K562 (cell line): ENCODE data around the gene MICAL2. TPM values are rescaled to one million over a fixed set of nuclear protein-coding genes. Genes with fewer than 3 reads are reported as not detected.
A peak's percentile ranks its signal among the peaks of the same experiment; 100 is the strongest.

Source experiments
- ATAC-seq: fragments of 200-7000 bp; cut with Tn5 transposase; 3 replicates; pipeline ENCODE4 v1.9.1; 2020; ENCODE audit warnings: moderate library complexity
- BruUV-seq: library from RNA; stranded (reverse); fragments of 400-500 nt; replicated peaks from 2 replicates; lab custom pipeline; 2021; lab: Mats Ljungman, UMichigan
- CTCF ChIA-PET: fragments of 300-600 bp; formaldehyde crosslinking; extraction: SDS; loops from one replicate; lab custom pipeline; 2021; ENCODE audit warnings: low intra/inter-chr PET ratio; lab: Yijun Ruan, JAX
- POLR2A ChIA-PET: fragments of 300-600, 350-650 bp; sonication (Branson Sonifier 250); formaldehyde crosslinking; extraction: SDS; loops from one replicate; lab custom pipeline; 2021; ENCODE audit warnings: antibody characterized with exemption, inconsistent platforms; lab: Yijun Ruan, JAX
- DNase-seq, 4 experiments: peaks; one replicate each; pipeline versions ENCODE4 v3.0.0 to v3.0.0-alpha.2; 2011 to 2018; ENCODE audit warnings: low spot score in 3 of 4, mixed read lengths in 3 of 4; ENCODE audit errors: extremely low read depth in 1 of 4
- FAIRE-seq: peaks from 2 replicates; lab custom pipeline; 2011; peaks lifted over from hg19 to GRCh38; lab: Jason Lieb, UNC
- H2AFZ ChIP-seq: 2 replicates; pipeline ENCODE4 v1.6.0; 2011; ENCODE audit warnings: low read depth, low read length, control low read depth, inconsistent platforms
- H3K27ac ChIP-seq: fragments of 200-600 bp; 3 replicates; pipeline ENCODE4 v1.8.0; 2011; ENCODE audit warnings: low read depth, mild to moderate bottlenecking, control low read depth, inconsistent platforms, low read length, moderate library complexity, mixed read lengths; ENCODE audit errors: extremely low read depth
- H3K27me3 ChIP-seq, 2 experiments: fragments of 300-600 bp in 1 of 2; 2 replicates in 1 of 2; 3 replicates in 1 of 2; pipeline versions ENCODE4 v1.6.0 to v1.8.0; 2011; ENCODE audit warnings: inconsistent platforms in 2 of 2, low read length in 2 of 2, mild to moderate bottlenecking in 1 of 2, mixed read lengths in 1 of 2, moderate library complexity in 1 of 2; ENCODE audit not compliant: control insufficient read depth in 2 of 2, insufficient read depth in 2 of 2
- H3K36me3 ChIP-seq: fragments of 300-600 bp; 3 replicates; pipeline ENCODE4 v1.8.0; 2011; ENCODE audit warnings: mild to moderate bottlenecking, low read length, inconsistent platforms; ENCODE audit not compliant: control insufficient read depth, insufficient read depth
- H3K4me1 ChIP-seq, 2 experiments: fragments of 200-600 bp in 1 of 2; replicated peaks in 1 of 2; 2 replicates in 1 of 2; 3 replicates in 1 of 2; pipeline versions ENCODE4 v1.5.1 to v1.8.0; 2011; ENCODE audit warnings: inconsistent platforms in 2 of 2, low read length in 2 of 2, mild to moderate bottlenecking in 1 of 2, mixed read lengths in 1 of 2, moderate library complexity in 1 of 2; ENCODE audit not compliant: control insufficient read depth in 2 of 2, insufficient read depth in 2 of 2
- H3K4me2 ChIP-seq: 2 replicates; pipeline ENCODE4 v1.6.1; 2011; ENCODE audit warnings: low read length, control low read depth, inconsistent platforms, mixed read lengths; ENCODE audit not compliant: insufficient read depth
- H3K4me3 ChIP-seq: fragments of 200-600 bp; sonication (generic), shearing (Covaris generic); 2 replicates; pipeline ENCODE4 v1.5.1; 2016; ENCODE audit warnings: control low read depth, inconsistent platforms
- H3K79me2 ChIP-seq: fragments of 200-600 bp; 3 replicates; pipeline ENCODE4 v1.8.0; 2011; ENCODE audit warnings: low read length, inconsistent platforms; ENCODE audit not compliant: control insufficient read depth, insufficient read depth
- H3K9ac ChIP-seq, 2 experiments: 2 replicates each; pipeline versions ENCODE4 v1.6.0 to v1.6.1; 2011; ENCODE audit warnings: low read depth in 2 of 2, low read length in 2 of 2, control low read depth in 1 of 2, inconsistent platforms in 1 of 2, mild to moderate bottlenecking in 1 of 2, mixed read lengths in 1 of 2; ENCODE audit not compliant: insufficient read depth in 1 of 2
- H3K9me1 ChIP-seq: one replicate; pipeline ENCODE4 v1.6.0; 2011; ENCODE audit warnings: inconsistent platforms, mild to moderate bottlenecking, low read length, moderate library complexity; ENCODE audit not compliant: control insufficient read depth, insufficient read depth
- H3K9me3 ChIP-seq: replicated peaks from 2 replicates; pipeline ENCODE4 v1.5.1; 2011; ENCODE audit warnings: low read depth, low read length, inconsistent platforms; ENCODE audit not compliant: control insufficient read depth, insufficient read depth
- H4K20me1 ChIP-seq: replicated peaks from 2 replicates; pipeline ENCODE4 v1.6.1; 2011; ENCODE audit warnings: low read length, inconsistent platforms, mixed read lengths; ENCODE audit not compliant: control insufficient read depth, insufficient read depth
- CEBPG ChIP-seq, 3 experiments: fragments of 200-800 bp in 1 of 3; sonication (Bioruptor generic) in 1 of 3; sonication (generic) in 1 of 3; formaldehyde crosslinking in 1 of 3; IDR thresholded peaks in 2 of 3; conservative IDR thresholded peaks in 1 of 3; 2 replicates each; pipeline versions ENCODE4 v1.6.1 to v1.8.0; 2016 to 2022; ENCODE audit warnings: missing compliant biosample characterization in 2 of 3, missing genetic modification characterization in 2 of 3, mild to moderate bottlenecking in 1 of 3, missing genetic modification reagents in 1 of 3
- CGGBP1 ChIP-seq: fragments of 250-450 bp; sonication (Bioruptor Pico); IDR thresholded peaks from 2 replicates; pipeline ENCODE4 v1.9.0; 2021; ENCODE audit warnings: mild to moderate bottlenecking
- FOXJ3 ChIP-seq: sonication (generic); formaldehyde crosslinking; IDR thresholded peaks from 2 replicates; pipeline ENCODE4 v1.4.0; 2020; ENCODE audit warnings: mild to moderate bottlenecking, missing genetic modification reagents
- MCM5 ChIP-seq: fragments of 450-650 bp; IDR thresholded peaks from 2 replicates; pipeline ENCODE4 v1.6.1; 2016; ENCODE audit warnings: low read depth
- NFATC3 ChIP-seq: fragments of 450-650 bp; IDR thresholded peaks from 2 replicates; pipeline ENCODE4 v1.6.1; 2017; ENCODE audit warnings: mild to moderate bottlenecking
- POLR3G ChIP-seq: IDR thresholded peaks from 2 replicates; pipeline ENCODE4 v1.6.1; 2011; ENCODE audit not compliant: insufficient read length, insufficient replicate concordance; ENCODE audit errors: extremely low read depth
- RBM14 ChIP-seq: fragments of 200-400 bp; formaldehyde crosslinking; IDR thresholded peaks from 2 replicates; pipeline ENCODE4 v1.6.1; 2018; ENCODE audit warnings: low read depth, mild to moderate bottlenecking, low read length, moderate library complexity, borderline replicate concordance; ENCODE audit not compliant: insufficient read depth
- SAFB2 ChIP-seq: fragments of 200-400 bp; formaldehyde crosslinking; IDR thresholded peaks from 2 replicates; pipeline ENCODE4 v1.6.1; 2018; ENCODE audit warnings: borderline replicate concordance, low read length, low read depth, moderate library complexity; ENCODE audit not compliant: severe bottlenecking
- SOX6 ChIP-seq: fragments of 450-650 bp; IDR thresholded peaks from 2 replicates; pipeline ENCODE4 v1.6.1; 2014; ENCODE audit warnings: mild to moderate bottlenecking
- SRSF3 ChIP-seq: fragments of 200-400 bp; formaldehyde crosslinking; IDR thresholded peaks from 2 replicates; pipeline ENCODE4 v1.6.1; 2016; ENCODE audit warnings: mild to moderate bottlenecking, low read length, moderate library complexity; ENCODE audit not compliant: insufficient read depth
- ZNF274 ChIP-seq: IDR thresholded peaks from 2 replicates; pipeline ENCODE4 v1.6.1; 2011; ENCODE audit warnings: low read depth, mild to moderate bottlenecking, low read length, moderate library complexity, borderline replicate concordance
- WGBS: fragments of 100-300 bp; shearing (Covaris generic); methylation state at CpG from one replicate; pipeline ENCODE4 v1.1.6; 2016; ENCODE audit warnings: low coverage, mixed read lengths; ENCODE audit not compliant: insufficient coverage; ENCODE audit errors: missing lambda C conversion rate; 5-methylcytosine and 5-hydroxymethylcytosine counted together
- in situ Hi-C: fragments of 300-500 bp; cut with MboI; formaldehyde crosslinking; loops from 4 replicates; pipeline ENCODE4 v1.15.0; 2018; ENCODE audit warnings: inconsistent platforms, mixed read lengths
- intact Hi-C: fragments of 100-400 bp; cut with micrococcal nuclease; formaldehyde crosslinking; loops from 2 replicates; pipeline ENCODE4 v1.14.2; 2022
- polyA plus RNA-seq, 8 experiments: library from polyadenylated mRNA; depleted of rRNA in 4 of 8; stranded (reverse) in 5 of 8; unstranded in 3 of 8; fragments of >200 nt; fragmentation: Nextera tagmentation in 2 of 8; fragmentation: Illumina TruSeq in 1 of 8; extraction: Ambion mirVana in 2 of 8; extraction: Trizol in 1 of 8; gene quantifications; 2 replicates each; pipeline versions ENCODE4 v1.2.1 to v1.2.3, GENCODE V29; 2011 to 2014; ENCODE audit warnings: inconsistent platforms in 1 of 8, missing spikeins in 1 of 8
- total RNA-seq, 7 experiments: library from RNA; depleted of rRNA in 6 of 7; stranded (reverse); fragments of >200 nt in 6 of 7; fragmentation: Illumina TruSeq in 2 of 7; extraction: Trizol in 2 of 7; gene quantifications; 2 replicates each; pipeline versions ENCODE4 v1.2.1 to v1.2.3, GENCODE V29; 2011 to 2021; ENCODE audit warnings: low replicate concordance in 1 of 7
- TF ChIP-seq, protein P1 (sequence below): fragments of 250-450 bp; sonication (Bioruptor Pico); IDR thresholded peaks from 2 replicates; pipeline ENCODE4 v1.5.0; 2020; ENCODE audit warnings: mild to moderate bottlenecking
- TF ChIP-seq, protein P2 (sequence below): fragments of 250-450 bp; sonication (Bioruptor Pico); IDR thresholded peaks from 2 replicates; pipeline ENCODE4 v1.9.0; 2021; ENCODE audit warnings: mild to moderate bottlenecking, inconsistent platforms
- TF ChIP-seq, protein P3 (sequence below): fragments of 250-450 bp; sonication (Bioruptor Pico); IDR thresholded peaks from 2 replicates; pipeline ENCODE4 v1.8.0; 2022; ENCODE audit warnings: inconsistent platforms, mild to moderate bottlenecking, moderate library complexity, borderline replicate concordance

The MICAL2 gene
- total and polyA plus RNA-seq, 9 of the 15 experiments (the other 6 are each of a cell fraction or from before 2014, with no cell fraction given) = 4.7 to 64.2 (median 33.6) TPM

DNA sequence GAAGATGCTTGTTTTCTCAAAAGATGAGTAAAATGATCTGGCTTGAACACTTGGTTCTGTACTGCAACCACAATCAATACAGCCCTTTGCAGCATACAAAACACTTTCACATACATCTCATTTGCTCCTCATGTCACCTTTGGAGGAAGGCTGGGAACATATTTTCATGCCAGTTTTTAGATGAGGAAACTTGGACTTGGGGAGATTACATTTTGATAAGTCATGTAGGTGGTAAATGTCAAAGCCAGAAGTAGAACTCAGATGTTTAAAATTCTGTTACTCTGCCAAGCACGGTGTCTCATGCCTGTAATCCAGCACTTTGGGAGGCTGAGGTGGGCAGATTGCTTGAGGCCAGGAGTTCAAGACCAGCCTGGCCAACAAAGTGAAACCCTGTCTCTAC, 121.8 kb downstream of the MICAL2 start (continued):
- TF ChIP-seq CGGBP1 = no peak
- no peak for TF ChIP-seq MCM5
- TF ChIP-seq NFATC3 = no peak
- TF ChIP-seq SOX6 = no peak
- no peak for TF ChIP-seq POLR3G
- no peak for TF ChIP-seq SRSF3

- ChIA-PET CTCF (no interaction called here), POLR2A (interaction anchor here (0.6 to 2.0 kb wide), 10 partner anchors 7 to 1677 kb away, joined by 3 to 10 read pairs (median 4); no protein-coding TSS in a partner anchor)
- DNase-seq (no peak), ATAC-seq (no peak), FAIRE-seq (no peak)
- Histone ChIP-seq H3K4me1 (peaks cover 0 to 7% of the 10 kb centered on the region in 2 experiments; a peak in 3 of 5 replicates), H2AFZ (no peak overlapping the region), H3K4me2 (no peak overlapping the region), H3K9me1 (no peaks in the 10 kb centered on the region), H4K20me1 (no peaks in the 10 kb centered on the region), H3K4me3 (no peak overlapping the region), H3K9ac (no peak overlapping the region), H3K27me3 (no peaks in the 10 kb centered on the region), H3K9me3 (no peaks in the 10 kb centered on the region), H3K27ac (no peak overlapping the region), H3K79me2 (no peaks in the 10 kb centered on the region), H3K36me3 (peaks cover 51% of the 10 kb centered on the region)
- BruUV-seq = no TSS peak
- intact Hi-C loops = no loop called here
- WGBS = 78% methylated on average over 4 of the region's 4 CpGs
- in situ Hi-C loops = loop anchor here (5.0 kb wide), 1 partner anchor 146 kb away; no protein-coding TSS in a partner anchor
- TF ChIP-seq CEBPG (CRISPR knock-in tag; IDR thresholded peaks at IDR 0.05) (no peak), CEBPG (tag; conservative IDR thresholded peaks at IDR 0.05 in 1 of 2, IDR thresholded peaks at IDR 0.05 in 1 of 2) (peak in 1 of 2 experiments; percentile 79; a peak in 2 of 4 replicates), RBM14 (no peak), ZNF274 (no peak), FOXJ3 (CRISPR knock-in tag) (no peak), SAFB2 (no peak)
- TF ChIP-seq, protein P1, sequence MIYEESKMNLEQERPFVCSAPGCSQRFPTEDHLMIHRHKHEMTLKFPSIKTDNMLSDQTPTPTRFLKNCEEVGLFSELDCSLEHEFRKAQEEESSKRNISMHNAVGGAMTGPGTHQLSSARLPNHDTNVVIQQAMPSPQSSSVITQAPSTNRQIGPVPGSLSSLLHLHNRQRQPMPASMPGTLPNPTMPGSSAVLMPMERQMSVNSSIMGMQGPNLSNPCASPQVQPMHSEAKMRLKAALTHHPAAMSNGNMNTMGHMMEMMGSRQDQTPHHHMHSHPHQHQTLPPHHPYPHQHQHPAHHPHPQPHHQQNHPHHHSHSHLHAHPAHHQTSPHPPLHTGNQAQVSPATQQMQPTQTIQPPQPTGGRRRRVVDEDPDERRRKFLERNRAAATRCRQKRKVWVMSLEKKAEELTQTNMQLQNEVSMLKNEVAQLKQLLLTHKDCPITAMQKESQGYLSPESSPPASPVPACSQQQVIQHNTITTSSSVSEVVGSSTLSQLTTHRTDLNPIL (CRISPR knock-in tag) = no peak
- TF ChIP-seq, protein P2, sequence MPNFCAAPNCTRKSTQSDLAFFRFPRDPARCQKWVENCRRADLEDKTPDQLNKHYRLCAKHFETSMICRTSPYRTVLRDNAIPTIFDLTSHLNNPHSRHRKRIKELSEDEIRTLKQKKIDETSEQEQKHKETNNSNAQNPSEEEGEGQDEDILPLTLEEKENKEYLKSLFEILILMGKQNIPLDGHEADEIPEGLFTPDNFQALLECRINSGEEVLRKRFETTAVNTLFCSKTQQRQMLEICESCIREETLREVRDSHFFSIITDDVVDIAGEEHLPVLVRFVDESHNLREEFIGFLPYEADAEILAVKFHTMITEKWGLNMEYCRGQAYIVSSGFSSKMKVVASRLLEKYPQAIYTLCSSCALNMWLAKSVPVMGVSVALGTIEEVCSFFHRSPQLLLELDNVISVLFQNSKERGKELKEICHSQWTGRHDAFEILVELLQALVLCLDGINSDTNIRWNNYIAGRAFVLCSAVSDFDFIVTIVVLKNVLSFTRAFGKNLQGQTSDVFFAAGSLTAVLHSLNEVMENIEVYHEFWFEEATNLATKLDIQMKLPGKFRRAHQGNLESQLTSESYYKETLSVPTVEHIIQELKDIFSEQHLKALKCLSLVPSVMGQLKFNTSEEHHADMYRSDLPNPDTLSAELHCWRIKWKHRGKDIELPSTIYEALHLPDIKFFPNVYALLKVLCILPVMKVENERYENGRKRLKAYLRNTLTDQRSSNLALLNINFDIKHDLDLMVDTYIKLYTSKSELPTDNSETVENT (CRISPR knock-in tag) = no peak
- TF ChIP-seq, protein P3, sequence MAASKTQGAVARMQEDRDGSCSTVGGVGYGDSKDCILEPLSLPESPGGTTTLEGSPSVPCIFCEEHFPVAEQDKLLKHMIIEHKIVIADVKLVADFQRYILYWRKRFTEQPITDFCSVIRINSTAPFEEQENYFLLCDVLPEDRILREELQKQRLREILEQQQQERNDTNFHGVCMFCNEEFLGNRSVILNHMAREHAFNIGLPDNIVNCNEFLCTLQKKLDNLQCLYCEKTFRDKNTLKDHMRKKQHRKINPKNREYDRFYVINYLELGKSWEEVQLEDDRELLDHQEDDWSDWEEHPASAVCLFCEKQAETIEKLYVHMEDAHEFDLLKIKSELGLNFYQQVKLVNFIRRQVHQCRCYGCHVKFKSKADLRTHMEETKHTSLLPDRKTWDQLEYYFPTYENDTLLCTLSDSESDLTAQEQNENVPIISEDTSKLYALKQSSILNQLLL (CRISPR knock-in tag) = no peak
Measured at GRCh38 chr11:12232817-12233601, 122.6 kb downstream of the MICAL2 start.
